ENCODE data around the gene APOO.
"Not testable (repeated sequence)": the region's sequence is repeated elsewhere in the genome, so short reads cannot be mapped to it uniquely, and the experiment has no call there.

The APOO gene

GRCh38 chrX:23902419-23902818 lies 5.3 kb downstream of the APOO start:
- no peak for DNase-seq

DNA sequence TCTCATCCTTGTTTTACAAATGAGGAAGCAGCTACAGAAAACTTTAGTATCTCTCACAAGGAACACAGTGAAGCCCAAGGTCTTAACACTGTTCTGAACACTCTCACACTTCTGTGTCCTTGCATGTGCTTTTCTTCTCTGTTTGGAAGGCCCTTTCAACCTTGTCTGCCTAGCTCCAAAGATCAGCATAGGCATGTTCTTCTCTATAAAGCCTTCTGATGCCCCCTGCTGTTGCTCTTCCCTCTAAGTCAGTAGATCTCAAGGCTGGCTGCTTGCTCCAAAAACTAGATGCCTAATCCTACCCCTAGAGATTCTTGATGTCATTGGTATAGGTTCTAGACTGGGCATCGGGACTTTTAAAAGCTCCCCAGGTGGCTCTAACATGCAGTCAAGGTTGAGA lies 5.9 kb downstream of the APOO start:
- no peak for DNase-seq

DNA sequence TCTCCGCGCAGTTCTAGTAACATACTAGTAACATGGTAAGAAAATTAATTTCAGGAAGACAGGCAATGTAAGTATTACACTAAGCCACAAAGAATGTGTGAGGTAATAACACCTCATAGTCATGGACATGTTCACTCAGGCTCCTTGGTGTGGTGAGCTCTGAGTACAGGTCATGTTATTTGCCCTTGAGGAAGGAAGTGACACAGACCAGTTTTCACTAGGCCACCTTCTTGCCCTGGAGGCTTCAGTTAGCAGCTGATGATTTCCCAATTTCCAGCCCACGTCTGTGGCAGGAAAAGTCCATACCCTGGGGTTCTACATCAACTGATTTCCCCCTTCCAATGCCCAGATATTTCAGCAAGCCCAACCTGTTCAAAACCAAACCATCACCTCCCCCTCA lies 6.7 kb downstream of the APOO start:
- no peak for DNase-seq

- no peak for DNase-seq
Observed at GRCh38 chrX:23900220-23900797, 7.4 kb downstream of the APOO start.

GRCh38 chrX:23898412-23898959 lies 9.3 kb downstream of the APOO start:
- DNase-seq: no peak

- DNase-seq: no peak
Observed at GRCh38 chrX:23896981-23897380, 10.8 kb downstream of the APOO start.

- not testable (repeated sequence) for DNase-seq
Observed at GRCh38 chrX:23896539-23896938, 11.2 kb downstream of the APOO start.

DNA sequence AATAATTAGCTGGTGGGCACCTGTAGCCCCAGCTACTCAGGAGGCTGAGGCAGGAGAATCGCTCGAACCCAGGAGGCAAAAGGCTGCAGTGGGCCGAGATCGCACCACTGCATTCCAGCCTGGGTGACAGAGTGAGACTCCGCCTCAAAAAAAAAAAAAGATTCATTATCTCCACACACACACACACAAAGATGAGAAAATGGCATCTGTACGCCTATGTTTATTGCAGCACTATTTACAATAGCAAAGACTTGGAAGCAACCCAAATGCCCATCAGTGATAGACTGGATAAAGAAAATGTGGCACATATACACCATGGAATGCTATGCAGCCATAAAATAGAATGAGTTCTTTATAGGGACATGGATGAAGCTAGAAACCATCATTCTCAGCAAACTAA lies 12.7 kb downstream of the APOO start:
- DNase-seq: not testable (repeated sequence)

GRCh38 chrX:23890933-23891332 lies 16.8 kb downstream of the APOO start:
- no peak for DNase-seq

GRCh38 chrX:23888887-23889501 lies 18.7 kb downstream of the APOO start:
- DNase-seq: no peak

DNA sequence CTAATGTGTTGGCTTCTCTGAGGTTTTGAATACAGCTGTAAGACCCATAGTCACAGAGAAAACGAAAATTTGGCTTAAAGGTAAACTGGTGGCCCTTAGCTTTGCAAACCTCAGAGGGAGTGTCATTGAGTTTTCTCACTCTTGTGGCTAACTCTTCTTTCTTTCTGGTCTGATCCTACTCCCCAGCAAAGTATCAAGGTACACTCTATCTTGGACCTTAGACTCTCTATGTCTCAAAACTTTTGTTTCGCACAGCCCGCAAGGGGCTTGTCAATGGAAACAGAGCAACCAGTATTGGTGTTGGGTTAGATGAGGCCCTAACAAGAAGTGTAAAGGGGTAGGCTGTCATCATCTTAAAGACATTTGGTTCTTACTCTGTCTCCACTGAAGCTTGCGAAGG lies 19.8 kb downstream of the APOO start:
- DNase-seq: no peak

DNA sequence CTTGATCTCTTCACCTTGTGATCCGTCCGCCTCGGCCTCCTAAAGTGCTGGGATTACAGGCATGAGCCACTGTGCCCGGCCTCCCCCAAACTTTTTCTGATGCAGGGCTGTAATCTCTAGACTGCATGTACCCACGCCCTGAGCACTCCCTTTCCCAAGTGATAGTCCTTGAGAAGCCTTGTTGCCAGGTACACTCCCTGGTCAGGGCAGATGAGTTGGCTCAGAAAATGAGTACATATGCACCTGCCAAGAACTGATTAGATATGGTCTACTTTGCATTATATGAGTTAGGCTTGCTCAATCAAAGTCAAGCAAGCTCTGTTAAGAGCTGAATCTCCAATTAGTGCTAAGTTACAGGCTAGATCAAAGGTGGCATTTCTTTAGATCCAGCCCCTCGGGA lies 20.3 kb downstream of the APOO start:
- no peak for DNase-seq

- DNase-seq: no peak
Observed at GRCh38 chrX:23885803-23886202, 21.9 kb downstream of the APOO start.

DNA sequence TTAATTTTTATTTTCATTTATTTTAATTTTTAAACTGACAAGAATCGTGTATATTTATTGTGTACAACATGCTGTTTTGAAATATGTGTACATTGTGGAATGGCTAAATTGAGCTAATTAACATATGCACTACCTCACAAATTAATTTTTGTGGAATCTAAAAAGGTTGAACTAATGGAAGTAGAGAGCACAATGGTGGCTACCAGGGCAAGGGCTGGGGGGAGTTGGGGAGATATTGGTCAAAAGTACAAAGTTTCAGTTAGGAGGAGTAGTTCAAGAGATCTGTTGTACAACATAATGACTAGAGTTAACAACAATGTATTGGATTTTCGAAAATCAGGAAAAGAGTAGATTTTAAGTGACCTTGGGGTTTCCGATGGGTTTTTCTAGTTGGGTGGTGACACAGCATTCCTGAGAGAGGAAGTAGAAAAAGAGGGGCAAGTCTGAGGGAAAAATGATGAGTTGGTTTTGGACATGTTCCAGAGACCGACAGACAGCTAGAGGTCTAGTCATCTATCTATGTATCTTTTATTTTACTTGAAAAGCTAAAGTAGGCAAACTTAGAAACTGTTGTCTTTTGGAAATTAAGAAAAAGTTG lies 23.2 kb downstream of the APOO start:
- no peak for DNase-seq

DNA sequence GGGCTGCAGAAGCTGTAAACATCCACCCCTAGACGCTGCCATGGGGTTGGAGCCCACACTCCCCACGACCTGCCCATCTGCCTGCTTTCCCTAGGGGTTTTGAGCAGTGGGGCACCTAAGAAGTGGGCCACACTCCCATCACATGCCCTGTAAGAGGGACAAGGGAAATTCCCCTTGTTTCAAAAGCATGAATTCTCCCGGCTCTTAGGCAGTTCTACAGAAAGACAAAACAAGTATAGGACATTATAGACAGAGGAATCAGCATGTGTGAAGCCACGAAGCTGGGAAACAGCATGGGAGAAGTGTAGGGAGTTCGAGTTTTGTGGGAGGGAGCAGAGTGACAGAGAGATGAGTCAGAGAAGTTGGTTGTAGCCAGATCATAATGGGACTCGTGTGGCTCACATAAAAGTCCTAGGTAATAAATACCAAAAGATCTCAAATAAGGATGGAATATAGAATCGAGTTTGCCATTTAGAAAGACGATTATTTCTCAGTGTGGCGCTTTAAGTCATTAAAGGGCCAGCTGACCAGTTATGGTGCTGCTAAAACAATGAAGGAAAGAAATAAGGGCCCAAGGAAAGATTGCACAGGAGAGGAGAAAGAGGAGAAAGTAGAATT lies 23.9 kb downstream of the APOO start:
- no peak for DNase-seq

GRCh38 chrX:23879380-23880090 lies 28.2 kb downstream of the APOO start:
- no peak for DNase-seq

DNA sequence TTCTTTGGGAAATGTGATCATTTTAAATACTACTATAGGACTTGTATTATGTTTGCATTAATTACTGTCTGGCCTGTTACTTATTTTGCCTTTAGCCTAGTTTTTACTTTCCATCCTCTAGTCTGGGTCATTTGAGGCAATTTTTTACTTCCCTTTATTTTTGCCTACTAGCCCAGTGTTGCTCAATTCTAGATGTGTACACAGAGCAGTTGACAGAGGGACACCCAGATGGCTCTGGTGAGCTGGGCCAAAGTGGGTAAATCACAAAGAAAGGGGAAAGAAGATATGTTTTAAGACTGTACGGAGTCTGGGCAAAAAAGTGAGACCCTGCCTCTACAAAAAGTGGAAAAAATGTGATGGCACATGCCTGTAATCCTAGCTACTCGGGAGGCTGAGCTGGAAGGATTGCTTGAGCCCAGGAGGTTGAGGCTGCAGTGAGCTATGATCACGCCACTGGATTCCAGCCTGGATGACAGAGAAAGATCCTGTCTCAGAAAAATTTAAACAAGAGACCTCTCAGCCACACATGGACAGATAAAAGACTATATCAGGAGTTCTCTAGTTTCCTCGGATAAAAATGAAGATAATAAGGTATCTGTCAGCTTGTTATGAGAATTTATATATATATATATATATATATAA lies 35.7 kb downstream of the APOO start:
- no peak for DNase-seq

GRCh38 chrX:23870041-23870440 lies 37.7 kb downstream of the APOO start:
- no peak for DNase-seq

DNA sequence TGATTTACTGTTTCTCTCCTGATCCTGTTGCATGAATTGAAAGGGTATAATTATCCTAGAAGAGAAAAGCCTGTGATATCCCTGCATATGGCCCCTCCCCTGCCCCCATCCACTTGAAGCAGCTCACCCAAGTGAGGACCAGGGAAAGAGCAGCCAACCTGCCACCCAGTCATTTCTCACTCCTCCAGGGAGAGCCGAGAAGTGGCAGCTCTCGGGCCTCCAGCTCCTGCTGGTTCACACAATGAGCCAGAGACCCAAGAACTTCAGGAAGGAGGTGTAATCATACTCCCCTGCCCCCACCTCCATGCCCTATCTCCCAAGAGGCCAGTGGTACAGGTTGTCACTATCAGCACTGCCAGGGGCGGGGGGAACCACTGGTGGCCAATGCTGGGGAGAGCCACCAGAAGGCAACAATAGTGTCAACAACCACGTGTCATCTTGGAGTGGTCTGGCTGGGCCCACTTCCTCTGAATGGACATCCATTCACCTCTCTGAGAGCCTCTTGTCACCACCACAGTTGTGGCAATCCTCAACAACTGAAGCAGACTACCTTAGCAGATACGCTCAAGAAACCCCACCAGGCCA lies 42.9 kb downstream of the APOO start:
- no peak for DNase-seq

DNA sequence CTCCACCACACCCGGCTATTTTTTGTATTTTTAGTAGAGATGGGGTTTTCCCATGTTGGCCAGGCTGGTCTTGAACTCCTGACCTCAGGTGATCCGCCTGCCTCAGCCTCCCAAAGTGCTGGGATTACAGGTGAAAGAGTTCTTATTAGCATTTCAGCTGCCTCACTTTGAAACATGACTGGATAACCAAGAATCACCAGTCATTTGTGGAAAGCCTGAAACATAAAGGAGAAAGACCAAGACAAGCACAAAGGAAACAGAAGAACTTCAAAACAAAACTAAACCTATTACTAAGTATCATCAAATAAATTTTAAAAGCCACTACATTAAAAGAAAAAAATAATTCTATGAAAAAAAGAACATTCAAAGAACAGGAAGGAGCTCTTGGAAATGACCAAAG lies 45.8 kb downstream of the APOO start:
- not testable (repeated sequence) for DNase-seq

- DNase-seq: no peak
Observed at GRCh38 chrX:23861215-23861896, 46.4 kb downstream of the APOO start.

GRCh38 chrX:23859238-23859637 lies 48.5 kb downstream of the APOO start:
- DNase-seq: not testable (repeated sequence)
